HL-60 (cell line): ENCODE results near the gene CRYBA2.

Source experiments
- DNase-seq, 2 experiments: peaks; one replicate each; pipeline ENCODE4 v3.0.0-alpha.2; 2010 to 2020; ENCODE audit warnings: low read depth in 1 of 2, low spot score in 1 of 2
- H3K27ac ChIP-seq: fragments of 250-450 bp; sonication (Bioruptor Pico); replicated peaks from 2 replicates; pipeline ENCODE4 v1.5.1; 2020; ENCODE audit warnings: mild to moderate bottlenecking, moderate library complexity
- H3K27me3 ChIP-seq: fragments of 250-450 bp; sonication (Bioruptor Pico); 2 replicates; pipeline ENCODE4 v1.5.1; 2021; ENCODE audit warnings: mild to moderate bottlenecking, moderate library complexity; ENCODE audit not compliant: insufficient read depth, poor library complexity, severe bottlenecking
- H3K4me3 ChIP-seq: replicated peaks from 2 replicates; pipeline ENCODE4 v1.5.1; 2011; ENCODE audit warnings: mild to moderate bottlenecking, control low read depth, low read length; ENCODE audit not compliant: insufficient read depth
- GABPA ChIP-seq: IDR thresholded peaks from 2 replicates; pipeline ENCODE4 v1.6.1; 2012; ENCODE audit warnings: low read depth
- POLR2AphosphoS5 ChIP-seq: IDR thresholded peaks from 2 replicates; pipeline ENCODE4 v1.6.1; 2012; ENCODE audit warnings: low read depth
- SPI1 ChIP-seq: IDR thresholded peaks from 2 replicates; pipeline ENCODE4 v1.6.1; 2012; ENCODE audit warnings: low read depth, mild to moderate bottlenecking, borderline replicate concordance
- microRNA-seq: library from miRNA; unstranded; fragments of <30 nt; microRNA quantifications from one replicate; pipeline ENCODE4, GENCODE V29; 2018
- TF ChIP-seq, protein P1 (sequence below): IDR thresholded peaks from 2 replicates; pipeline ENCODE4 v1.6.1; 2012; ENCODE audit warnings: low read depth; ENCODE audit not compliant: insufficient replicate concordance
- TF ChIP-seq, protein P2 (sequence below): IDR thresholded peaks from one replicate; pipeline ENCODE4 v1.5.1; 2011; ENCODE audit warnings: low read length, control low read depth, inconsistent platforms; ENCODE audit not compliant: insufficient read depth

The CRYBA2 gene

DNA sequence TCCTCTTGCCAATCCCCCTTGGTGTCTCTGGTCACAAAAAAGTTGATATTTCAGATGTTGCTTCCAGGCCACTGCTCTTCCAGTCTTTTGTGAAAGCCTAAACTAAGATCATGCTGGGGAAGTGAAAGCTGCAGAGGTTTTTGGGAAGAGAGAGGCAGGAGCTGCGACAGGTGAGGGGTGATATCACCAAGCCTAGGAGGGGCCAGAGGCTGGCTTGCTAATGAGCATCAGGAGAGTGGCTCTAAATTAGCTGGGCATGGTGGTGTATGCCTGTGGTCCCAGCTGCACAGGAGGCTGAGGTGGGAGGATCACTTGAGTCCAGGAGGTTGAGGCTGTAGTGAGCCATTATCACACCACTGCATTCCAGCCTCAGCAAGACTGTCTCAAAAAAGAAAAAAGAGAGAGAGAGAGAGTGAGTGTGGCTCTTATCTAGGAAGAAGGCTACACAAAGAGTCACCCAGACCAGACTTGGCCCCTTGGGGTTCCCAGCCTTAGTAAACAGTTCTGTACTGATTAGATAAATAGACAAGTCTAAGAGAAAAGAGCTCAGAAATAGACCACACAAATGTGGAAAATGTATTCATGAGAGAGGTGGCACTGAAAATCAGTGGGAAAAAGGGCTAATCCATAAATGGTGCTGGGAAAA, 48.3 kb downstream of the CRYBA2 start:
- Histone ChIP-seq H3K27me3 (peaks cover 10% of the 10 kb centered on the region), H3K4me3 (no peak overlapping the region), H3K27ac (no peak overlapping the region)
- no peak for DNase-seq
- no peak for TF ChIP-seq GABPA
- TF ChIP-seq, protein P1, sequence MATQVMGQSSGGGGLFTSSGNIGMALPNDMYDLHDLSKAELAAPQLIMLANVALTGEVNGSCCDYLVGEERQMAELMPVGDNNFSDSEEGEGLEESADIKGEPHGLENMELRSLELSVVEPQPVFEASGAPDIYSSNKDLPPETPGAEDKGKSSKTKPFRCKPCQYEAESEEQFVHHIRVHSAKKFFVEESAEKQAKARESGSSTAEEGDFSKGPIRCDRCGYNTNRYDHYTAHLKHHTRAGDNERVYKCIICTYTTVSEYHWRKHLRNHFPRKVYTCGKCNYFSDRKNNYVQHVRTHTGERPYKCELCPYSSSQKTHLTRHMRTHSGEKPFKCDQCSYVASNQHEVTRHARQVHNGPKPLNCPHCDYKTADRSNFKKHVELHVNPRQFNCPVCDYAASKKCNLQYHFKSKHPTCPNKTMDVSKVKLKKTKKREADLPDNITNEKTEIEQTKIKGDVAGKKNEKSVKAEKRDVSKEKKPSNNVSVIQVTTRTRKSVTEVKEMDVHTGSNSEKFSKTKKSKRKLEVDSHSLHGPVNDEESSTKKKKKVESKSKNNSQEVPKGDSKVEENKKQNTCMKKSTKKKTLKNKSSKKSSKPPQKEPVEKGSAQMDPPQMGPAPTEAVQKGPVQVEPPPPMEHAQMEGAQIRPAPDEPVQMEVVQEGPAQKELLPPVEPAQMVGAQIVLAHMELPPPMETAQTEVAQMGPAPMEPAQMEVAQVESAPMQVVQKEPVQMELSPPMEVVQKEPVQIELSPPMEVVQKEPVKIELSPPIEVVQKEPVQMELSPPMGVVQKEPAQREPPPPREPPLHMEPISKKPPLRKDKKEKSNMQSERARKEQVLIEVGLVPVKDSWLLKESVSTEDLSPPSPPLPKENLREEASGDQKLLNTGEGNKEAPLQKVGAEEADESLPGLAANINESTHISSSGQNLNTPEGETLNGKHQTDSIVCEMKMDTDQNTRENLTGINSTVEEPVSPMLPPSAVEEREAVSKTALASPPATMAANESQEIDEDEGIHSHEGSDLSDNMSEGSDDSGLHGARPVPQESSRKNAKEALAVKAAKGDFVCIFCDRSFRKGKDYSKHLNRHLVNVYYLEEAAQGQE = no peak
- TF ChIP-seq, protein P2, sequence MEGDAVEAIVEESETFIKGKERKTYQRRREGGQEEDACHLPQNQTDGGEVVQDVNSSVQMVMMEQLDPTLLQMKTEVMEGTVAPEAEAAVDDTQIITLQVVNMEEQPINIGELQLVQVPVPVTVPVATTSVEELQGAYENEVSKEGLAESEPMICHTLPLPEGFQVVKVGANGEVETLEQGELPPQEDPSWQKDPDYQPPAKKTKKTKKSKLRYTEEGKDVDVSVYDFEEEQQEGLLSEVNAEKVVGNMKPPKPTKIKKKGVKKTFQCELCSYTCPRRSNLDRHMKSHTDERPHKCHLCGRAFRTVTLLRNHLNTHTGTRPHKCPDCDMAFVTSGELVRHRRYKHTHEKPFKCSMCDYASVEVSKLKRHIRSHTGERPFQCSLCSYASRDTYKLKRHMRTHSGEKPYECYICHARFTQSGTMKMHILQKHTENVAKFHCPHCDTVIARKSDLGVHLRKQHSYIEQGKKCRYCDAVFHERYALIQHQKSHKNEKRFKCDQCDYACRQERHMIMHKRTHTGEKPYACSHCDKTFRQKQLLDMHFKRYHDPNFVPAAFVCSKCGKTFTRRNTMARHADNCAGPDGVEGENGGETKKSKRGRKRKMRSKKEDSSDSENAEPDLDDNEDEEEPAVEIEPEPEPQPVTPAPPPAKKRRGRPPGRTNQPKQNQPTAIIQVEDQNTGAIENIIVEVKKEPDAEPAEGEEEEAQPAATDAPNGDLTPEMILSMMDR = no peak
- no peak for TF ChIP-seq SPI1
- no peak for TF ChIP-seq POLR2AphosphoS5

Small RNAs within 50 kb of the gene (microRNA-seq; reads per million reads assigned to microRNA genes)
- 33.5 reads per million, percentile 53 among the genes with 10 or more reads in this experiment for gene MIR375
